Right ventricle myocardium inferior (tissue), 1 donor: ENCODE data around the gene PABPC3. TPM values are rescaled to one million over a fixed set of nuclear protein-coding genes. Genes with fewer than 3 reads are reported as not detected.

Experiments
- ATAC-seq: fragments of 200-7000 bp; cut with Tn5 transposase; one replicate; pipeline ENCODE4 v1.9.1; 2020; ENCODE audit warnings: mild to moderate bottlenecking, moderate library complexity
- DNase-seq: peaks from one replicate; pipeline ENCODE4 v3.0.0; 2021; ENCODE audit errors: missing footprints
- intact Hi-C: fragments of 100-400 bp; cut with DNase I; formaldehyde crosslinking; loops from one replicate; pipeline ENCODE4 v1.11.0; 2022
- long read RNA-seq: library from polyadenylated mRNA; unstranded; transcript quantifications from one replicate; pipeline ENCODE4 v2.0.0, GENCODE V29; 2021
- total RNA-seq: library from RNA; stranded (reverse); fragmentation: NEBNext Ultra II Directional; extraction: Animal tissue kit (Norgen Biotek cat#: 25700); gene quantifications from one replicate; pipeline ENCODE4 v1.2.1, GENCODE V29; 2021
- donor health status: DM: no; HTN: yes; CAD: no; lungs with severe emphysema.

PABPC3 gene
- total RNA-seq = 0.05 TPM
- long read RNA-seq = 0 reads

- ATAC-seq (no peak), DNase-seq (peak; percentile 44)
- intact Hi-C loops = no loop called here
Measured at GRCh38 chr13:25095851-25096453, at the start of gene PABPC3. Gene PABPC3 (plus strand): TSS chr13:25096136. CDS start chr13:25096199, 63 bp downstream.

GRCh38 chr13:25046274-25046984 lies 49.5 kb upstream of the PABPC3 start:
- intact Hi-C loops = no loop called here
- DNase-seq = no peak
- no peak for ATAC-seq

GRCh38 chr13:25046985-25047511 lies 48.9 kb upstream of the PABPC3 start:
- intact Hi-C loops = no loop called here
- ATAC-seq = peak; percentile 42
- DNase-seq = no peak

GRCh38 chr13:25051065-25051464 lies 44.9 kb upstream of the PABPC3 start:
- ATAC-seq (no peak), DNase-seq (no peak)
- intact Hi-C loops = no loop called here

- intact Hi-C loops = no loop called here
- DNase-seq (no peak), ATAC-seq (no peak)
Measured at GRCh38 chr13:25059166-25059565, 36.8 kb upstream of the PABPC3 start.

GRCh38 chr13:25059958-25060357 lies 36.0 kb upstream of the PABPC3 start:
- no peak for DNase-seq
- intact Hi-C loops = no loop called here
- ATAC-seq = no peak

- DNase-seq (no peak), ATAC-seq (no peak)
- intact Hi-C loops = no loop called here
Measured at GRCh38 chr13:25062479-25062878, 33.5 kb upstream of the PABPC3 start.

GRCh38 chr13:25064396-25064795 lies 31.5 kb upstream of the PABPC3 start:
- ATAC-seq = no peak

GRCh38 chr13:25065974-25066770 lies 29.8 kb upstream of the PABPC3 start:
- intact Hi-C loops = no loop called here

More at GRCh38 chr13:25064396-25064795, 31.5 kb upstream of the PABPC3 start:
- intact Hi-C loops = no loop called here
- DNase-seq = no peak

GRCh38 chr13:25067064-25067463 lies 28.9 kb upstream of the PABPC3 start:
- DNase-seq = no peak
- no peak for ATAC-seq
- intact Hi-C loops = no loop called here

More at GRCh38 chr13:25065974-25066770, 29.8 kb upstream of the PABPC3 start:
- ATAC-seq (no peak), DNase-seq (no peak)

GRCh38 chr13:25068810-25069209 lies 27.1 kb upstream of the PABPC3 start:
- DNase-seq (no peak), ATAC-seq (no peak)
- intact Hi-C loops = no loop called here

GRCh38 chr13:25069236-25069635 lies 26.7 kb upstream of the PABPC3 start:
- ATAC-seq = no peak
- intact Hi-C loops = no loop called here
- DNase-seq = no peak

GRCh38 chr13:25069911-25070310 lies 26.0 kb upstream of the PABPC3 start:
- no peak for ATAC-seq
- intact Hi-C loops = no loop called here
- DNase-seq = no peak

GRCh38 chr13:25080773-25081172 lies 15.2 kb upstream of the PABPC3 start:
- no peak for DNase-seq
- intact Hi-C loops = no loop called here
- no peak for ATAC-seq

- no peak for ATAC-seq
- intact Hi-C loops = no loop called here
- DNase-seq = no peak
Measured at GRCh38 chr13:25084096-25084495, 11.8 kb upstream of the PABPC3 start.

GRCh38 chr13:25085125-25085742 lies 10.7 kb upstream of the PABPC3 start:
- ATAC-seq (no peak), DNase-seq (no peak)
- intact Hi-C loops = loop anchor here (1.0 kb wide), 1 partner anchor 29 kb away; no protein-coding TSS in a partner anchor

- ATAC-seq (no peak), DNase-seq (no peak)
- intact Hi-C loops = no loop called here
Measured at GRCh38 chr13:25088562-25089221, 7.2 kb upstream of the PABPC3 start.

GRCh38 chr13:25097426-25097825 lies 1.5 kb downstream of the PABPC3 start:
- no peak for ATAC-seq
- no peak for DNase-seq
- intact Hi-C loops = no loop called here

- intact Hi-C loops = no loop called here
- ATAC-seq = no peak
- DNase-seq = no peak
Measured at GRCh38 chr13:25103711-25104110, 7.8 kb downstream of the PABPC3 start.
